ENCODE results near the gene STEAP2. TPM values are rescaled to one million over a fixed set of nuclear protein-coding genes. Genes with fewer than 3 reads are reported as not detected.
A peak's percentile ranks its signal among the peaks of the same experiment; 100 is the strongest.

The STEAP2 gene
- total RNA-seq, 4 donors from 2014 or later: 3.1 to 15.4 (median 7.0) TPM

DNA sequence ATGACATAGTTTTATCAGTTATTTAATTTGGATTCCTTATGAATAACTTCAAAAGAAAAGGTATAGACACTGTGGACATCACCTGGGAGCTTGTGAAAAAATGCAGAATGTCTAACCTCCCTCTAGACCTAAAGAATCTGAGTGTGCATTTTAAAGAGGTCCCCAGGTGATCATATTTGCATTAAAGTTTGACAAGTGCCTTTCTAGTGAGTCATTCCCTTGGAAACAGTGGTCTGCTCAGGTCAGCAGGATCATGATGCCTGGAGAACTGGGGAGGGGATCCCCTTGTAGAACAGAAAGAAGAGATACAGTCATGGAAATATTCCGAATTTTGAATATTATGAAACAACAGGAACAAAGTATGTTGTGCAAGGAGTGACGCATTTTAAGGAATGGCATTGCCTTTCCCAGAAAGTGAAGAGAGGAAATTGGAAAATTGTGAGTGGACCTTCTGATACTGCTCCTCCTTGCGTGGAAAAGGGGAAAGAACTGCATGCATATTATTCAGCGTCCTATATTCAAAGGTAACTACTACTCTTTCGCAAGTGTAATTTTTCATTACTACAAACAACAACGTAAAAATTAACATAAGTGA is 4.6 kb downstream of the STEAP2 start:
- no peak overlapping the region for H3K4me3 ChIP-seq
- peaks cover 0 to 23% (median 3%) of the 10 kb centered on the region in 3 donors for H3K4me1 ChIP-seq
- H3K27ac ChIP-seq: peak overlapping the region in 1 of 4 donors; percentile 17
- peaks cover 0 to 13% (median 0%) of the 10 kb centered on the region in 4 donors for H3K27me3 ChIP-seq
- H3K9me3 ChIP-seq: no peaks in the 10 kb centered on the region
- 64 to 84% methylated on average over 6 of the region's 6 CpGs for WGBS, 2 donors
- no peak for DNase-seq
- TF ChIP-seq POLR2A (IDR thresholded peaks at IDR 0.05) (no peak), CTCF (IDR thresholded peaks at IDR 0.05) (no peak)
- intact Hi-C loops (cut with DNase I): no loop called here
- no peaks in the 10 kb centered on the region for H3K36me3 ChIP-seq

DNA sequence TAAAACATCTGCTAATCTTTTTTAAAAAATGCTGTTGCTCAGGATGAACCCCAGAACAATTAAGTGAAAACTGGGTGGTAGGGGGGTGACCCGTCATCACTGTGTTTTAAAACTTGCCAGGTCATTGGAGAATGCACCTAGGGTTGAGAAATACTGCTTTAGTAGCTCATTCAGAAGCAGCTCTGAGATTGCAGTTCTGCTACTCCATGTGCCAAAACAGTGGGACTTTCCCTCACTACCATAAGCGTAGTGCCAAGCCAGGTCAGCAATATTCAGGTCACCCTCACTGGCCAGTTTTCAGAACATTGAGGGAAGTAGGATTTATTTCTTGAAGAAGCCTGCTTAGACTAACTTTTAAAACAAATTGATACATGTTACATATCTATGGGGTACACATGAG is 5.2 kb downstream of the STEAP2 start:
- no peak for TF ChIP-seq POLR2A (IDR thresholded peaks at IDR 0.05)
- no peak for TF ChIP-seq CTCF (IDR thresholded peaks at IDR 0.05)
- intact Hi-C loops (cut with DNase I): no loop called here
- WGBS, 2 donors: 46 to 67% methylated on average over 2 of the region's 2 CpGs

DNA sequence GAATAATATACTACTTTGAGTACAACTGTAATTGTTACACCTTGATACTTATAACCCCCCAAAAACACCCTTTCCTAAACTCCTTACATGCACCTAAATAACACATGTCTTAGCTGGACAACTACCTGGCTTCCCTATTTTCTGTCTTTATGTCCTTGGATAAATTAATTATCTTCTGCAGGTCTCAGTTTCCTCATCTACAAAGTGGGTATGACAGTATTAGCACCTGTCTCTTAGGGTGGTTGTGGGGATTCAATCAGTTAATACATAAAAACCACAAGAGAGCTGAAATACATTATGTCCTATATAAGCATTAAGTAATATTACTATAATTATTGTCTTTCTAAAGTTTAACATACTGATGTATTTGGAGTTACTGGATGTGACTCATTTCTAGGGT is 10.8 kb downstream of the STEAP2 start:
- Histone ChIP-seq H3K27me3 (no peaks in the 10 kb centered on the region), H3K36me3 (no peaks in the 10 kb centered on the region), H3K9me3 (no peaks in the 10 kb centered on the region), H3K4me3 (no peak overlapping the region), H3K4me1 (no peaks in the 10 kb centered on the region), H3K27ac (peak overlapping the region in 2 of 4 donors; percentile 32 to 48)
- TF ChIP-seq CTCF (IDR thresholded peaks at IDR 0.05): no peak
- TF ChIP-seq POLR2A (IDR thresholded peaks at IDR 0.05): no peak
- intact Hi-C loops (cut with DNase I): no loop called here
- no peak for DNase-seq

More for the DNA sequence above, 5.2 kb downstream of the STEAP2 start:
- Histone ChIP-seq H3K4me1 (peaks cover 0 to 17% (median 3%) of the 10 kb centered on the region in 3 donors), H3K9me3 (no peaks in the 10 kb centered on the region), H3K27me3 (peaks cover 0 to 7% (median 0%) of the 10 kb centered on the region in 4 donors), H3K36me3 (no peaks in the 10 kb centered on the region), H3K27ac (no peak overlapping the region), H3K4me3 (no peak overlapping the region)
- DNase-seq: no peak

DNA sequence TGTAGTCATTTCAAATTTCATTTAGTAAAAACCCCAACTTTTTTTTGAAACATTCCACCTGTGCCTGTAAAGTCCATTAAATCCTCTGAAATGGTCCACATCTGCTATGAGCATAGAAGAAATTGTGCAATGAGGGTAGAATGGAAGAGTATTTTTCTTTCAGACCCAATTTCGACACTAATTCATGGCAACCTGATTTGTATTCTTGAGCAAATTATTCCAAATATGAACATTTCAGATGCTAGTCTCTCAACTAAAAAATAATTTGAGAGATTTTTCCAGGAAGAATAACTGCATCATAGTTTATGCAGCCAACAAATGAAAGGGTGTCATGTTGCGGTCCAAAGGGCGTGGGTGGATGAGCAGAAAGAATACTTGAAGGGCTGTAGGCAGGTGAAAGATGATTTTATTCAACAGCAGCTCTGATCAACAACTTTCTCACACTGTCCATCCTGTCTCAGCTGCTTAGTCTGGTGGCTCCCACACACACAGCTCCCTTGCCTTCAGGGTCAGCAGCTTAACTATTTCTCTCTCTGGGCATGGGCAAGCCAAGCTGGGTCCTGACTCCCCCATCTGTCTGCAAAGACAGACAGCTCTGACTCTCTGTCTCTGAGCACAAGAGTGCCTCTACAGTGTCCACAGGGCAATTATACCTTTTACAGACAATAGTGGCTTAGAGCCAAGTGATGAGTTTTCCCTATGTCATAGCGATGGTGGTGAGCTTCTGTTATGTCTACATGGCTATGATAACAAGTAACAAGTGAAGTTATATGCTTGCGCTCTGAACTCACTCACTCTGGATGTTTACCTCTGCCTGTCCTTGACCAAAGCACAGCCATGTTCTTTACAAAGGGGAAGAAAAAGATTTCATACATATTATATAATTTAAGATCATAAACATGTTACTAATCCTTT is 11.5 kb downstream of the STEAP2 start:
- no peaks in the 10 kb centered on the region for H3K4me1 ChIP-seq
- no peak overlapping the region for H3K4me3 ChIP-seq
- WGBS, 2 donors: 76 to 84% methylated on average over 5 of the region's 5 CpGs
- no peaks in the 10 kb centered on the region for H3K27me3 ChIP-seq
- TF ChIP-seq POLR2A (IDR thresholded peaks at IDR 0.05): no peak
- TF ChIP-seq CTCF (IDR thresholded peaks at IDR 0.05): no peak
- intact Hi-C loops (cut with DNase I): no loop called here
- peak overlapping the region in 3 of 4 donors; percentile 8 to 81 (median 31) for H3K27ac ChIP-seq
- DNase-seq: no peak
- no peaks in the 10 kb centered on the region for H3K9me3 ChIP-seq
- H3K36me3 ChIP-seq: no peaks in the 10 kb centered on the region

GRCh38 chr7:90224195-90224594 is 12.7 kb downstream of the STEAP2 start:
- WGBS, 2 donors: 58 to 68% methylated on average over 3 of the region's 3 CpGs
- Histone ChIP-seq H3K27me3 (no peaks in the 10 kb centered on the region), H3K4me1 (no peaks in the 10 kb centered on the region), H3K27ac (peak overlapping the region in 1 of 4 donors; percentile 81), H3K9me3 (no peaks in the 10 kb centered on the region), H3K4me3 (no peak overlapping the region), H3K36me3 (no peaks in the 10 kb centered on the region)
- DNase-seq: no peak
- TF ChIP-seq POLR2A (IDR thresholded peaks at IDR 0.05) (no peak), CTCF (IDR thresholded peaks at IDR 0.05) (no peak)
- intact Hi-C loops (cut with DNase I): no loop called here

All from esophagus squamous epithelium (tissue), 5 donors.